PC-3 (cell line): Measurements from ENCODE around the gene ZDHHC24.

Experiments
- CTCF ChIP-seq: fragments of 300-600 bp; sonication (generic); conservative IDR thresholded peaks from 2 replicates; pipeline ENCODE4 v1.5.1; 2017; ENCODE audit warnings: antibody characterized with exemption, low read depth, mild to moderate bottlenecking, low read length
- EZH2 ChIP-seq: fragments of 300-600 bp; sonication (generic); IDR thresholded peaks from one replicate; pipeline ENCODE4 v1.6.1; 2017; ENCODE audit warnings: antibody characterized with exemption, mild to moderate bottlenecking, low read length; ENCODE audit not compliant: unreplicated experiment

GRCh38 chr11:66561178-66561974, 15.5 kb upstream of the ZDHHC24 start:
- TF ChIP-seq CTCF (no peak), EZH2 (no peak)
